ENCODE results near the gene NEDD4L.

The NEDD4L gene

GRCh38 chr18:58148954-58149471 lies 105.0 kb downstream of the NEDD4L start:
- no peak for TF ChIP-seq CTCF (IDR thresholded peaks at IDR 0.05; ENCODE audit: extremely low read depth, insufficient read depth, missing control alignments)
- in situ Hi-C loops (cut with MboI; ENCODE audit: low pct_unique_long_range_greater_than_20kb, low sequenced_read_pairs, unreplicated experiment): no loop called here
- DNase-seq (ENCODE audit: low spot score): no peak

GRCh38 chr18:58150772-58151171 lies 106.7 kb downstream of the NEDD4L start:
- no peak for DNase-seq (ENCODE audit: low spot score)
- in situ Hi-C loops (cut with MboI; ENCODE audit: low pct_unique_long_range_greater_than_20kb, low sequenced_read_pairs, unreplicated experiment): no loop called here
- TF ChIP-seq CTCF (IDR thresholded peaks at IDR 0.05; ENCODE audit: extremely low read depth, insufficient read depth, missing control alignments): no peak

DNA sequence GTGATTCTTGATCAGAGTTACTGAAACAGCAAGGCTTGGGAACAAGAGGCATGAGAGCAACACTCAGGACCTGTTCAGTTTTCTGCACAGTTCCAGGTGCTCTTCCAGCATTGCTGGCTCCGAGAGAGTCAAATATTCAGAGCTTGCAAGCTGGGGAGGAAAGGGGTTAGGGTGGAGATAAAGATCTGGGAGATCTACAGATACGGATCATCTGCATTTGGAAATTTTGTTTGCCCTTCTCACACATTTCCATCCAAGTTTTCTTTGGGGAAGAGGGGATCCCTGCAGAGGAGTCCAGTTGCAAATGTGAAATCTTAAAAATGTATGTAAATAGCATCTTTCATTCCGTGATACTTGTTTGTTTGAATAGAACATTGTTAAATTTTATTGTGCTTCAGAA lies 108.2 kb downstream of the NEDD4L start:
- no peak for DNase-seq (ENCODE audit: low spot score)
- in situ Hi-C loops (cut with MboI; ENCODE audit: low pct_unique_long_range_greater_than_20kb, low sequenced_read_pairs, unreplicated experiment): no loop called here
- no peak for TF ChIP-seq CTCF (IDR thresholded peaks at IDR 0.05; ENCODE audit: extremely low read depth, insufficient read depth, missing control alignments)

DNA sequence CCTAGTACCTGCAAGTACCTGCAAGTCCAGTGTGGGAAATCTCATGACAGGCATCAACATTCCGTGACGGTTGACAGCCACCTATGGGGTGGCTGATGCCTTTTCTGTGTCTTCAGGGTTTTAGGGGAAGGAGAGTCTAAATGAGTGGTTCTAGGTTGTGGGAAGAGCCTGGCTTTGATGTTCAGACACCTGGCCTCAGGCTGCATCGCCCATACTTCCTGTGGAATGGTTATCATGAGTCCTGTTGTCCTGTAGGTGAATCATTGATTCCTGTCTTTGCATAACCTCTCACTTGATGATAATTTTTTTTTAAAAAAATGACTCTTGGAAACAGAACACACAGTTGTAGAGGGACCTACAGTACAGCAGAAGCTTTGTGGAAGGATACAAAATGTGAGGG lies 108.9 kb downstream of the NEDD4L start:
- TF ChIP-seq CTCF (IDR thresholded peaks at IDR 0.05; ENCODE audit: extremely low read depth, insufficient read depth, missing control alignments): no peak
- in situ Hi-C loops (cut with MboI; ENCODE audit: low pct_unique_long_range_greater_than_20kb, low sequenced_read_pairs, unreplicated experiment): no loop called here
- no peak for DNase-seq (ENCODE audit: low spot score)

GRCh38 chr18:58156516-58156915 lies 112.5 kb downstream of the NEDD4L start:
- no peak for DNase-seq (ENCODE audit: low spot score)
- TF ChIP-seq CTCF (IDR thresholded peaks at IDR 0.05; ENCODE audit: extremely low read depth, insufficient read depth, missing control alignments): no peak
- in situ Hi-C loops (cut with MboI; ENCODE audit: low pct_unique_long_range_greater_than_20kb, low sequenced_read_pairs, unreplicated experiment): no loop called here

GRCh38 chr18:58157237-58157636 lies 113.2 kb downstream of the NEDD4L start:
- in situ Hi-C loops (cut with MboI; ENCODE audit: low pct_unique_long_range_greater_than_20kb, low sequenced_read_pairs, unreplicated experiment): no loop called here
- DNase-seq (ENCODE audit: low spot score): no peak
- TF ChIP-seq CTCF (IDR thresholded peaks at IDR 0.05; ENCODE audit: extremely low read depth, insufficient read depth, missing control alignments): no peak

GRCh38 chr18:58158008-58158407 lies 114.0 kb downstream of the NEDD4L start:
- no peak for TF ChIP-seq CTCF (IDR thresholded peaks at IDR 0.05; ENCODE audit: extremely low read depth, insufficient read depth, missing control alignments)
- in situ Hi-C loops (cut with MboI; ENCODE audit: low pct_unique_long_range_greater_than_20kb, low sequenced_read_pairs, unreplicated experiment): no loop called here
- DNase-seq (ENCODE audit: low spot score): no peak

Measured in GM13977 (cell line).